ENCODE measurements around the gene MFSD1.

DNA sequence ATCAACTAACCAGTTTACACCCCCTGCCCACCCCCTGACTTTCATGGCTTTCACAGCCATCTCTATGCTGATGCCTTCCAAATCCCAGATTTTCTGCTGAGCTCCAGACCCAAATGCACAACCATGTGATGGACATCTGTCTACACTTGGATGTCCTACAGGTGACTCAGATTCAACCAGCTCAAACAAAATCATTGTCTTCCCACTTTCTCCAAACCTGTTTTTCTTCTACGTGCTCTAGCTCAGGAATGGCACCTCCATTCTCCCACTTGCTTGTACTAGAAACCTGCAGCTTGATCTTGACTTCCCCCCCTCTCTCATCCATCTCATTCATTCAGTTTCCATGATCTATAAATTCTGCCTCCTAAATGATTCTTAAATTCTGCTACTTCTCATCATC, 35.5 kb upstream of the MFSD1 start:
- TF ChIP-seq POLR2A (IDR thresholded peaks at IDR 0.05; ENCODE audit: low read length) (no peak), GATA1 (IDR thresholded peaks at IDR 0.05; ENCODE audit: low read depth, low read length) (no peak)
